NOMO-1 (cell line): ENCODE results near the gene WDR90.
A peak's percentile ranks its signal among the peaks of the same experiment; 100 is the strongest.

Experiments
- DNase-seq, 2 experiments: peaks; one replicate each; lab custom pipeline; 2025; ENCODE audit not compliant: unreplicated experiment in 2 of 2; lab: John Stamatoyannopoulos, UW

Gene WDR90

DNA sequence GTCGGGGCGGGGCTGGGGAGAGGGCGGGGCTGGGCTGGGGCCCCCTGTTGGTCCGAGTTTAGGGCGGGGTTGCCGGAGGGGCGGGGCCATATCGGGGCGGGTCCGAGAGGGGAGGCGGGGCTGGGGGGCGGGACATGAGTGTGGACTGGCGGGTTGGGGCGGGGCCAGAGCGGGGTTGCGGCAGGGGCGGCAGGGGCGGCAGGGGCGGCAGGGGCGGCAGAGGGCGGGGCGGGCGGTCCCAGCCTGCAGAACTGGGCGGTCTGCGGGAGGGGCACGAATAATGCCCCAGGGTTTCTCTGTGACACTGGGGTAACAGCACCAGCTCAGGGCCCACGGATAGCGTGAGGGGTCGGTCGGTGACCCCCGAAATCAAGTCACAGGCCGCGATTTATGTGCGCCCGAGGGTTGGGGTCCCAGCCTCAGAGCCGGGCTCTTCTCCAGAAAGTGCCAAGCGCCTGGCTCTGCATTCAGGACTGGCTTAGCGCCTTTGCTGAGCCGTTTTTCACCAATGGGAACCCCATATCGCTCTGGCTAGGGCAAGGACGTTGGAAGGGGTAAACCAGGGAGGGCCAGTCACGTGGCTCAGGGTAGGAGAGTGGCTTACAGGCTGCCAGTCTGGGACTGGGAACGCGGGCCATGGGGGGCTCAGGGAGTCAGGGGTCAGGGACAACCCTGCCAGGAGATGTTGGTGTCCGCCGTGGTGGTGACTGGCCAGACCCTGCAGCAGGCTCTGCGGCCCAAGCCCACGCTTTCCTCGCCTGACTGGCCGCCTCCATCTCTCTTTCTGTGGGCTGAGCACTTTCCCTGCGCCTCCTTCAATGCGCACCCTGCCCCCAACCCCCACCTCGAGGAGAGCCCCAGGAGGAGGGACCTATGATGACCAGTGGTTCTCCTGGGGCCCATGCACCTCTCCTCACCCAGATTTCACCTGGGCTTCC, 11.8 kb upstream of the WDR90 start:
- peak in 1 of 2 experiments; percentile 16 for DNase-seq

- DNase-seq: no peak
Measured at GRCh38 chr16:638034-638543, 11.1 kb upstream of the WDR90 start.

GRCh38 chr16:638836-639235, 10.3 kb upstream of the WDR90 start:
- no peak for DNase-seq

GRCh38 chr16:640614-641013, 8.6 kb upstream of the WDR90 start:
- DNase-seq: no peak

- peak; percentile 65 to 91 for DNase-seq
Measured at GRCh38 chr16:641326-642188, 7.6 kb upstream of the WDR90 start, which contains the start of gene MCRIP2. TSS of gene MCRIP2 (plus strand) at chr16:641828. CDS start at chr16:641992, 164 bp downstream.

- DNase-seq: peak; percentile 31 to 56
Measured at GRCh38 chr16:642189-643049, 6.7 kb upstream of the WDR90 start.

DNA sequence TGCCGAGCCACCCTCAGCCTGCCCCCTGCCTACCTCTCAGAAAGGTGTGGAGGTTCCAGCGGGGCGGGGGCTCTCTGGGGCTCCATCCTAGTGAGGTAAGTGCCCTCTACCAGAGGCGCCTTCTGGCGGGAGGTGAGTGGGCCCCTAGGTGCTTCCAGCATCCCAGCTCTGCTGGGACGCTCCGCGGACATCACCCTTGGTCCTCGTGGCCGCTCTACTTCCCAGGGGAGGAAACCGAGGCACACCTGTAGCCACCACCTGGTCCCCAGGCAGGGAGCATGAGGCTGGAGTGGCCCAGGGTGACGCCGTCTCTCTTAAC, 6.2 kb upstream of the WDR90 start:
- no peak for DNase-seq

GRCh38 chr16:644556-644955, 4.6 kb upstream of the WDR90 start:
- no peak for DNase-seq

GRCh38 chr16:645852-646678, 3.1 kb upstream of the WDR90 start:
- DNase-seq: no peak

DNA sequence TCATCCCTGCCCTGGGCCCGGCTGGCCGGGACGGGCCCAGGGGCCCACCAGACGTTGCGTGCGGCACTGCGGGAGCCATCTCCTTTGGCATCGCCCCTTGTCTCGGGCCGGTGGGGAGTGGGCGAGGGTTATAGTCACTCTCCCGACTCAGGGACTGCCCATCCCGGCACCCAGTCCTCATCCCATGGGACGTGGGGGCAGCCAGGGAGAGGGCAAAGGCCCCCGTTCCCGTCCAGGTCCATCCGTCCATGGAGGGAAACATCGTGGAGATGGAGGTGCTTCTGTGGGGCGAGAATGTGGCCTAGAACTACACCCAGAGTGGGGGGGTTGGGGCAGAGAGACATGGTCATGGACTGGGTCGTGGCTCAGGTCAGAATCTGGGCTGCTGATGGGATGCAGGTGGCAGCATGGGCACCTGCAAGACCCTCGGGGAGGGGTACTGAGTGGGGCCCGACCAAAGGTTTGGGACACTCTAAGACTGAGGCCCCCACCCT, 2.4 kb upstream of the WDR90 start:
- DNase-seq: no peak

DNA sequence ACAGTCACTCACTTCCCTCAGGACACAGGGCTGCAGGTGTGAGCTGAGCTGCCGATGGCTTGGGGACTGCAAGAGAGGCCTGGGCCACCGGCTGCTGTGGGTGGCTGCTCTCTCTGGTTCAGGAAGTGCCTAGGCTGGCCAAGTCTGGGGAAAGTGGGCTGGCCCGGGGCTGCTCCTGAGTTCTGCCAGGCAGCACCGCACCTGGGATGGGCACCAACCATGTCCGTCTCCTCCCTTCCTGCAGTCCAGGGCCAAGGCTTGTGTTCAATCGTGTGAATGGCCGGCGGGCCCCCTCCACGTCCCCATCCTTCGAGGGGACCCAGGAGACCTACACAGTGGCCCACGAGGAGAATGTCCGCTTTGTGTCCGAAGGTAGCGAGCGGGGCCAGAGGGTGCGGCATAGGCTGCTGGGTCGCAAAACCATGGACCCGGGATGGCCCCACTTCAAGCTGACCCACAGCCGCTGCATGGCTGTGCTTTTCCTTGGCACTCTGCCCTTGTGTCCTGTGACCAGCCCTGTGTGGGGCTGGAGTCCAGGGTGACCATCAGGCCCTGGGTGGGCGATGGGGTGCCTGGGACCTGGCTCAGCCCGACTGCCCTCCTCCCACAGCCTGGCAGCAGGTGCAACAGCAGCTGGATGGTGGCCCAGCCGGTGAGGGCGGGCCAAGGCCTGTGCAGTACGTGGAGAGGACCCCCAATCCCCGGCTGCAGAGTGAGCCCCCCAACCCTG, 1.8 kb upstream of the WDR90 start:
- DNase-seq: no peak

- DNase-seq: peak; percentile 44 to 46
Measured at GRCh38 chr16:648071-648780, 939 bp upstream of the WDR90 start.

DNA sequence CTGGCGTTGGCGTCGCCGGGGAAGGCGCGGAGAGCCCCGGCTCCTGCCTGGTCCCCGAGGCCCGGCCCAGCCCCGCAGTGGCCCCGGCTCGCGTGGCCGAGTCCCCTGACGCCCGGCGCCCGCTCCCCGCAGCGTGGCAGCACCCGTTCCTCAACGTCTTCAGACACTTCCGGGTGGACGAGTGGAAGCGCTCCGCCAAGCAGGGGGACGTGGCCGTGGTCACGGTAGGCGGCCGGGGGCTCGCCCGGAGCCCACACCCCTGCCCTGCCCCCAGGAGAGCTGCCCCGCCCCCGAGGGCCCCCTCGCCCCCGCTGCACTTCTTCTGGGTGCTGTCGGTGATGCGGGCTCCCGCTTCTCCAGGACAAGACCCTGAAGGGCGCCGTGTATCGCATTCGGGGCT, 466 bp downstream of the WDR90 start:
- DNase-seq: no peak

- no peak for DNase-seq
Measured at GRCh38 chr16:651844-652243, 2.7 kb downstream of the WDR90 start.

DNA sequence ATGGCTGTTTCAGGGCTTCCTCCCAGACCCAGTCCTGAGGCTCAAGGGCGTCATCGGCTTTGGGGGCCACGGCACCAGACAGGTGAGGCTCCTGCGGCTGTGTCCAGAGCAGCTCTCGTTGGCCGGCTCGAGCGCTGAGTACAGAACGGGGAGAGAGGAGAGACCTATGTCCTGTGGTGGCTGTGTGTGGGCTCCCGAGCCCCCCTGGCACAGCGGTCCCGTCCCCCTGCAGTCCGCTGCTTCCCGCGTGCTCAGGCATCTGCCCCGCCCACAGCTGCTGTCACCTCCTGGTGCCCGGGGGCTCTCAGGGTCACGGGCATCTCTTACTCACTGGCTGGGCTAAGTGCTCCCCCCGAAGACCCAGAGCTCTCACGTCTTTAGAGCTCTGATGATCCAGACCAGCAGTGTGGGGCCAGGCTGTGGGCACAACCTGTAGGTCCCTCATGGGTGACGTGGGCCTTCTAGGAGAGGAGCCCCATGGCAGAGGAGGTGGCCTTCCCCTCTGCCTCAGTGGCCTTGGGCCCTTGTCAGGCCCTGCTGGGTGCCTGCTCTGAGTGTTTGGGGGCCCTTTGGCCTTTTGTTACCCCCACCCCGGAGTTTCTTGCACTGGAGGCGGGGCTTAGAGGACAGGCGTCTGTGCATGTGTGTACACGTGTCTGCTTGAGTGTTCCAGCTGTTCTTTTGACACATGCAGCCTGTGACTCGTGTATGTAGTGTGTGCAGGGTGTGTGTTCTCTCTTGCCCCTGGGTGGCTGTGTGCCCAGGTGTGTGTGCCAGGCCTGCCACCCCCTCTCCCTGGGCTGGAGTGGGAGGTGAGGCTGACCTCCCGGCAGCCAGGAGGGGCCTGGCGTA, 3.5 kb downstream of the WDR90 start:
- no peak for DNase-seq

DNA sequence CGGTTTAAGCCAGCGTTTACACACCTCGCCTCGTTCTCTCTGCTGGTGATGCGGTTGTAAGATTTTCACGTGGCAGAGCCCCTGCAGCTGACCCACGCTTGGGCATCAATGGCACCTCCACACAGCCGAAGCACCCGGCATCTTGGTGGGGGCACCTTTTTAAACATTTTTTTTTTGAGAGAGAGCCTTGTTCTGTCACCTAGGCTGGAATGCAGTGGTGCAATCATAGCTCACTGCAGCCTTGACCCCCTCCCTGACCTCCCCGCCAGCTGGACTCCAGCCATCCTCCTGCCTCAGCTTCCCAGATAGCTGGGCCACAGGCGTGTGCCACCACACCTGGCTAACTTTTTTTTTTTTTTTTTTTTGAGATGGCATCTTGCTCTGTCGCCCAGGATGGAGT, 4.9 kb downstream of the WDR90 start:
- no peak for DNase-seq

GRCh38 chr16:657487-657886, 8.3 kb downstream of the WDR90 start:
- DNase-seq: no peak
